Measurements from ENCODE around the gene GNL1. TPM values are rescaled to one million over a fixed set of nuclear protein-coding genes. Genes with fewer than 3 reads are reported as not detected.
"Not testable (repeated sequence)": the region's sequence is repeated elsewhere in the genome, so short reads cannot be mapped to it uniquely, and the experiment has no call there.

Gene GNL1
- total and polyA plus RNA-seq, 12 donors, result 17.3 to 34.1 (median 20.1) TPM

DNA sequence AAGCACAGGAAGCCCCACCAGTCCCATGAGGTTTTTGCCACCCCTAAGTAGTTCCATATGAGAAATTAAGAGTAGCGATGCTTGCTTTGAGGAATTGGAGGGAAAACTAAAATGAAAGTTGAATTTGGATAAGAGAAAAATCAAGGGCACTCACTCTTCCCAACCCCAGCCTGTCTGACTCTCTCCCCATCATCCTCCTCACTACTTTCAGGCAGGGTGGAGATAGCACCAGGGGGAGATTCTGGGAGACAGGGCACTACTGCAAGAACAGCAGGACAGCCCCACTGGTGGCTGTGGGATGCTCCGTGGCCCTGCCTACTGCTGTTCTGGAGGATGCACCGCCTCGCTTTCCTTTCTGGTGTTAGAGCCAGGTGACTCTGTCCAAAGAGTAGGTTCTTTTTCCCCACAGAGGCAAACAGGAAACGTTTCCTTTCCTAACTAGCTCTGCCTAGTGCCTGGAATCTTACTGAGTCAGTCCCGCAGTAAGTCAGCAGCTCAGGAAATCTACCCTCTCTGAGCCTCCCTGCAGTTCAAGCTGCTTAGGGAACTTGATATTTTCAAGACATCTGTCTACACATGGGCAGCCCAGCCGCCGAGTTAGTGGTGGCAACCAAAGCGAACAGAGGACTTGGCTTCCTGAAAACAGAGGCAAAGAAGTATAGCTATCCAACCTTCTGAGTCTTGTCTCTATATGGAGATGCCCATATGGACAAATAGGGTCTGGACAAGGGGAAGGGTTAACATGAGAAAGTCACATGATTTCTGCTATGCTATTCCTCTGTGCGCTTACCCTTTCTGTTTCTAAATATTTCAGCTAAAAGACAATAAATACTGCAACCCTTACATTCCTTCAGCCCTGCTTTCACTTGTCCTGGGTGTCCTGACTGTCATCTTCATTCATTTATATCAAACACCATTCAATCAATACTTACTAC is 55.6 kb downstream of the GNL1 start:
- TF ChIP-seq, protein P1, sequence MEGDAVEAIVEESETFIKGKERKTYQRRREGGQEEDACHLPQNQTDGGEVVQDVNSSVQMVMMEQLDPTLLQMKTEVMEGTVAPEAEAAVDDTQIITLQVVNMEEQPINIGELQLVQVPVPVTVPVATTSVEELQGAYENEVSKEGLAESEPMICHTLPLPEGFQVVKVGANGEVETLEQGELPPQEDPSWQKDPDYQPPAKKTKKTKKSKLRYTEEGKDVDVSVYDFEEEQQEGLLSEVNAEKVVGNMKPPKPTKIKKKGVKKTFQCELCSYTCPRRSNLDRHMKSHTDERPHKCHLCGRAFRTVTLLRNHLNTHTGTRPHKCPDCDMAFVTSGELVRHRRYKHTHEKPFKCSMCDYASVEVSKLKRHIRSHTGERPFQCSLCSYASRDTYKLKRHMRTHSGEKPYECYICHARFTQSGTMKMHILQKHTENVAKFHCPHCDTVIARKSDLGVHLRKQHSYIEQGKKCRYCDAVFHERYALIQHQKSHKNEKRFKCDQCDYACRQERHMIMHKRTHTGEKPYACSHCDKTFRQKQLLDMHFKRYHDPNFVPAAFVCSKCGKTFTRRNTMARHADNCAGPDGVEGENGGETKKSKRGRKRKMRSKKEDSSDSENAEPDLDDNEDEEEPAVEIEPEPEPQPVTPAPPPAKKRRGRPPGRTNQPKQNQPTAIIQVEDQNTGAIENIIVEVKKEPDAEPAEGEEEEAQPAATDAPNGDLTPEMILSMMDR (IDR thresholded peaks at IDR 0.05), result no peak
- H3K9me3 ChIP-seq, result no peaks in the 10 kb centered on the region
- H3K4me3 ChIP-seq, result peak overlapping the region in 2 of 10 donors; percentile 2 to 20
- DNase-seq, result peak in 1 of 2 donors; percentile 42
- intact Hi-C loops (cut with DNase I), result loop anchor here in 1 of 10 donors (2.0 kb wide), 1 partner anchor 14 kb away; no protein-coding TSS in a partner anchor
- no peaks in the 10 kb centered on the region for H3K36me3 ChIP-seq
- 43% methylated on average over 10 of the region's 10 CpGs for WGBS, 2 donors
- peaks cover 0 to 40% (median 9%) of the 10 kb centered on the region in 9 donors for H3K4me1 ChIP-seq
- ATAC-seq, result peak; percentile 49 to 89 (median 80)
- H3K27me3 ChIP-seq, result peaks cover 0 to 2% (median 0%) of the 10 kb centered on the region in 7 donors
- H3K27ac ChIP-seq, result peak overlapping the region; percentile 28 to 87 (median 77)

DNA sequence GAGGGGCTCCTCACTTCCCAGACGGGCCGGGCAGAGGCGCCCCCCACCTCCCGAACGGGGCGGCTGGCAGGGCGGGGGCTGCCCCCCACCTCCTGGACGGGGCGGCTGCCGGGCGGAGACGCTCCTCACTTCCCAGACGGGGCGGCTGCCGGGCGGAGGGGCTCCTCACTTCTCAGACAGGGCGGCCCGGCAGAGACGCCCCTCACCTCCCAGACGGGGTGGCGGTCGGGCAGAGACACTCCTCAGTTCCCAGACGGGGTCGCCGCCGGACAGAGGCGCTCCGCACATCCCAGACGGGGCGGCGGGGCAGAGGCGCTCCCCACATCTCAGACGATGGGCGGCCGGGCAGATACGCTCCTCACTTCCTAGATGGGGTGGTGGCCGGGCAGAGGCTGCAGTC is 57.6 kb downstream of the GNL1 start:
- H3K36me3 ChIP-seq; H3K4me3 ChIP-seq; H3K27ac ChIP-seq; H3K27me3 ChIP-seq; DNase-seq; intact Hi-C loops (cut with DNase I); H3K9me3 ChIP-seq; ATAC-seq: not testable (repeated sequence)
- 91 to 95% methylated on average over 27 to 37 of the region's 37 CpGs for WGBS, 2 donors
- peaks cover 0 to 59% (median 9%) of the 10 kb centered on the region in 9 donors for H3K4me1 ChIP-seq

DNA sequence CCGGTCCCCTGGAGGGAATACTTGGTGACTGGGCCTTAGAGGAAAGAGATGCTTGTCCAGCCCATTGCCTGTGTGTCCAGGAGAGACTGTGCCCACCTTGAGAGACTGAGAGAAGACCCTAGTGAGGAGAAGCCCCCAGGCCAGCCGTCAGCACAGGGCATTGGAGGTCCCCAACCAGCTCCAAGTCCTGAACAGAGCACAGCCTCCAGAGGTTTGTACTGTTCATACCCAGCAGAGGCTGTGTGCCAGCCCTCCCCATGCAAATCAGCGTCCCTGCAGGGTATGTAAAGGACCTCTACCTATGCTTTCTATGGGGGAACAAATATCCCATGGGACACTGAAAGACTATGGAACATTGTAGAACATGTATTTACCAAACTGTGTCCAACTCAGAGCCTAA is 58.6 kb downstream of the GNL1 start:
- intact Hi-C loops (cut with DNase I), result no loop called here
- Histone ChIP-seq H3K4me1 (peaks cover 0 to 68% (median 18%) of the 10 kb centered on the region in 9 donors), H3K4me3 (no peak overlapping the region), H3K27me3 (no peaks in the 10 kb centered on the region), H3K9me3 (no peaks in the 10 kb centered on the region), H3K27ac (peak overlapping the region in 2 of 10 donors; percentile 31 to 76), H3K36me3 (peaks cover 0 to 18% (median 8%) of the 10 kb centered on the region in 9 donors)
- no peak for DNase-seq
- TF ChIP-seq, protein P1 (IDR thresholded peaks at IDR 0.05), result no peak
- ATAC-seq, result no peak
- 83 to 89% methylated on average over 3 of the region's 3 CpGs for WGBS, 2 donors

DNA sequence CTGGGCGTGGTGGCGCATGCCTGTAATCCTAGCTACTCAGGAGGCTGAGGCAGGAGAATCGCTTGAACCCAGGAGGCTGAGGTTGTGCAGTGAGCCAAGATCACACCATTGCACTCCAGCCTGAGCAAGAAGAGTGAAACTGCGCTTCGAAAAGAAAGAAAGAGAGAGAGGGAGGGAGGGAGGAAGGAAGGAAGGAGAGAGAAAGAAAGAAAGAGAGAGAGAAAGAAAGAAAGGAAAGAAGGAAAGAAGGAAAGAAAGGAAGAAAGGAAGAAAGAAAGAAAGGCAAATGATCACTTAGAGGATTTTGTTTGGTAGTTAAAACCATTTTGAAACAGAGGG is 59.1 kb downstream of the GNL1 start:
- 93 to 95% methylated on average over 5 of the region's 5 CpGs for WGBS, 2 donors
- H3K36me3 ChIP-seq, result peaks cover 0 to 23% (median 12%) of the 10 kb centered on the region in 9 donors
- ATAC-seq; intact Hi-C loops (cut with DNase I); DNase-seq; H3K9me3 ChIP-seq; H3K27me3 ChIP-seq; H3K4me3 ChIP-seq: not testable (repeated sequence)
- peak overlapping the region in 7 of 10 donors; percentile 32 to 81 (median 70) for H3K27ac ChIP-seq
- peaks cover 0 to 73% (median 23%) of the 10 kb centered on the region in 9 donors for H3K4me1 ChIP-seq

DNA sequence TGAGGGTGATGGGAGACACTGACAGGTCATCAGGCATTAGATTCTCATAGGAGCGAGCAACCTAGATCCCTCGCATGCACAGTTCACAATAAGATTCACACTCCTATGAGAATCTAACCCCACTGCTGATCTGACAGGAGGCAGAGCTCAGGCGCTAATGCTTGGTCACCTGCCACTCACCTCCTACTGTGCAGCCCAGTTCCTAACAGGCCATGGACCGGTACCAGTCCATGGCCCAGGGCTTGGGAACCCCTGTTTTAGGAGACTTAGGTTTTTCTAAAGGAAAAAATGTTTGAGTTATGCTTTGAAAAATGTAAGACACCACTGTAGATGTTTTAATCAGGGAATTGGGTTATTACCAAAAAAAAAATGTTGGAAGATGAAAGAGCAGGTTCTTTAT is 60.3 kb downstream of the GNL1 start:
- ATAC-seq (no peak), DNase-seq (no peak)
- intact Hi-C loops (cut with DNase I), result no loop called here
- H3K4me3 ChIP-seq, result no peak overlapping the region
- peaks cover 0 to 79% (median 25%) of the 10 kb centered on the region in 9 donors for H3K4me1 ChIP-seq
- TF ChIP-seq, protein P1 (IDR thresholded peaks at IDR 0.05), result no peak
- H3K27me3 ChIP-seq, result no peaks in the 10 kb centered on the region
- no peaks in the 10 kb centered on the region for H3K9me3 ChIP-seq
- peak overlapping the region in 9 of 10 donors; percentile 7 to 81 (median 65) for H3K27ac ChIP-seq
- peaks cover 0 to 35% (median 24%) of the 10 kb centered on the region in 9 donors for H3K36me3 ChIP-seq
- WGBS, 2 donors, result 85 to 91% methylated on average over 4 of the region's 4 CpGs

DNA sequence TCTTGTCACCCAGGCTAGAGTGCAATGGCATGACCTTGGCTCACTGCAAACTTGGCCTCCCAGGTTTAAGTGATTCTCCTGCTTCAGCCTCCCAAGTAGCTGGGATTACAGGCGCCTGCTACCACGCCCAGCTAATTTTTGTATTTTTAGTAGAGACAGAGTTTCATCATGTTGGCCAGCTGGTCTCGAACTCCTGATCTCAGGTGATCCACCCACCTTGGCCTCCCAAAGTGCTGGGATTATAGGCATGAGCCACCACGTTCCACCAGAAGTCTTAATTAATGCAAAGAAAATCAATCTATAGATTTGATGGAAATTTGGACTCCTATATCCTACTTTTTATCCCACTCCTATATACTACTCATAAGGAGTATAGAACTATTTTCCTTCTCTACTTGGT is 61.2 kb downstream of the GNL1 start:
- H3K4me3 ChIP-seq; H3K27me3 ChIP-seq; ATAC-seq; intact Hi-C loops (cut with DNase I); H3K9me3 ChIP-seq; DNase-seq: not testable (repeated sequence)
- H3K36me3 ChIP-seq, result peaks cover 0 to 44% (median 32%) of the 10 kb centered on the region in 9 donors
- WGBS, 2 donors, result 80 to 94% methylated on average over 4 of the region's 4 CpGs
- peak overlapping the region in 6 of 10 donors; percentile 5 to 81 (median 72) for H3K27ac ChIP-seq
- peaks cover 0 to 78% (median 25%) of the 10 kb centered on the region in 9 donors for H3K4me1 ChIP-seq

Data from heart right ventricle (tissue), 16 donors.